ENCODE results near the gene CAMK2B.

GRCh38 chr7:44175730-44176129 lies 149.7 kb downstream of the CAMK2B start:
- TF ChIP-seq CTCF (conservative IDR thresholded peaks at IDR 0.05; ENCODE audit: low read depth in 2 of 2) (no peak), STAT1 (IDR thresholded peaks at IDR 0.05; ENCODE audit: unreplicated experiment) (no peak)

Measured in GM23338 (cell line).